PC-9 (cell line): ENCODE measurements around the gene COL5A1.

ENCODE experiments used
- CTCF ChIP-seq: fragments of 200-600 bp; sonication (generic); conservative IDR thresholded peaks from 2 replicates; pipeline ENCODE4 v1.6.1; 2017; ENCODE audit warnings: mixed run types, antibody characterized with exemption, mild to moderate bottlenecking, moderate library complexity
- EZH2 ChIP-seq: fragments of 200-600 bp; sonication (generic); IDR thresholded peaks from 2 replicates; pipeline ENCODE4 v1.8.0; 2017; ENCODE audit warnings: antibody characterized with exemption, low read depth

DNA sequence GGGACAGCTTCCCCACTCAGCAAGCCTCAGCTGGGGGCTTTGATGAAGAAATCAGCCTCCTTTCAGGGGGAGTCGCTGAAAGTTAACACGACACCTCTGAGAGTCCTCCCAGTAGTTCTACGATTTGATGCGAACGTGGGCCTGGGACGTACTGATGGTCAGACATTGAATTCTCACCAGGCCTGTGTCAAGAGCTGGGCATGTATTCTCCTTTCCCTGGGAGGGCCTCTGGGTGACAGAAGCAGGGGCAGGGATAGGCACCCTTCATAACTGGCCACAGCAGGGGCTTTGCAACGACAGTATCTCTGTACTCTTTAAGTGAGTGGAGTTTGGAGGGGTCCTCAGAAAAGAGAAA lies 15.6 kb upstream of the COL5A1 start:
- TF ChIP-seq CTCF (no peak), EZH2 (no peak)
